Measurements from ENCODE around the gene HOXB9.

Gene HOXB9

GRCh38 chr17:48595278-48595999, 30.7 kb downstream of the HOXB9 start:
- no peak for DNase-seq

- no peak for DNase-seq
Observed at GRCh38 chr17:48594538-48595277, 31.4 kb downstream of the HOXB9 start.

- DNase-seq, result peak; percentile 93
Observed at GRCh38 chr17:48593840-48594537, 32.2 kb downstream of the HOXB9 start.

- DNase-seq, result peak; percentile 74
Observed at GRCh38 chr17:48593126-48593829, 32.9 kb downstream of the HOXB9 start, which contains the start of gene HOXB5. TSS of gene HOXB5 (minus strand) at chr17:48593779. CDS start at chr17:48593682, 97 bp downstream.

GRCh38 chr17:48592577-48592976, 33.6 kb downstream of the HOXB9 start:
- DNase-seq, result no peak

GRCh38 chr17:48592057-48592514, 34.1 kb downstream of the HOXB9 start:
- DNase-seq, result no peak

- no peak for DNase-seq
Observed at GRCh38 chr17:48591255-48592056, 34.7 kb downstream of the HOXB9 start.

- DNase-seq, result no peak
Observed at GRCh38 chr17:48590607-48591161, 35.5 kb downstream of the HOXB9 start.

GRCh38 chr17:48589831-48590606, 36.1 kb downstream of the HOXB9 start, which contains the start of gene HOXB3:
TSS of gene HOXB3 (minus strand) at chr17:48590241. CDS start at chr17:48552474, 37,767 bp downstream.
- no peak for DNase-seq

- DNase-seq, result no peak
Observed at GRCh38 chr17:48589060-48589830, 36.9 kb downstream of the HOXB9 start.

GRCh38 chr17:48588528-48588927, 37.6 kb downstream of the HOXB9 start:
- DNase-seq, result no peak

GRCh38 chr17:48588074-48588415, 38.1 kb downstream of the HOXB9 start:
- DNase-seq, result no peak

- no peak for DNase-seq
Observed at GRCh38 chr17:48587276-48588073, 38.7 kb downstream of the HOXB9 start.

- DNase-seq, result peak; percentile 76
Observed at GRCh38 chr17:48586355-48587258, 39.6 kb downstream of the HOXB9 start.

GRCh38 chr17:48584223-48584741, 41.9 kb downstream of the HOXB9 start:
- DNase-seq, result no peak

GRCh38 chr17:48583708-48584222, 42.4 kb downstream of the HOXB9 start:
- DNase-seq, result no peak

GRCh38 chr17:48582750-48583069, 43.4 kb downstream of the HOXB9 start:
- DNase-seq, result no peak

All from activated effector memory CD4-positive, alpha-beta T cell treated with anti-CD3 and anti-CD28 coated beads, Interleukin-2, amount 50 U/mL, for 16 hours (primary cell).